Mesenchymal stem cell (in vitro differentiated cells and primary cell): ENCODE results near the gene NONO.
"Not testable (repeated sequence)": the region's sequence is repeated elsewhere in the genome, so short reads cannot be mapped to it uniquely, and the experiment has no call there.

Source experiments
- DNase-seq: peaks from one replicate; pipeline ENCODE4 v3.0.0-alpha.2; 2013
- H2AFZ ChIP-seq: one replicate; pipeline ENCODE4 v1.6.1; 2013; ENCODE audit warnings: low read depth, mild to moderate bottlenecking, control low read depth, inconsistent platforms, low read length, moderate library complexity
- H2AK5ac ChIP-seq: 2 replicates; pipeline ENCODE4 v1.6.1; 2013; ENCODE audit warnings: low read length, moderate library complexity, mild to moderate bottlenecking, inconsistent platforms; ENCODE audit not compliant: severe bottlenecking
- H2BK120ac ChIP-seq: one replicate; pipeline ENCODE4 v1.6.1; 2013; ENCODE audit warnings: low read depth, mild to moderate bottlenecking, inconsistent platforms, low read length, moderate library complexity
- H2BK12ac ChIP-seq, 2 experiments: one replicate each; pipeline ENCODE4 v1.6.1; 2013; ENCODE audit warnings: inconsistent platforms in 2 of 2, low read length in 2 of 2, mild to moderate bottlenecking in 2 of 2, moderate library complexity in 2 of 2, control low read depth in 1 of 2
- H2BK15ac ChIP-seq: one replicate; pipeline ENCODE4 v1.6.1; 2013; ENCODE audit warnings: mild to moderate bottlenecking, low read depth, inconsistent platforms; ENCODE audit not compliant: poor library complexity, severe bottlenecking
- H2BK5ac ChIP-seq: 2 replicates; pipeline ENCODE4 v1.6.1; 2013; ENCODE audit warnings: low read depth, mild to moderate bottlenecking, low read length, control low read depth, inconsistent platforms; ENCODE audit not compliant: poor library complexity, severe bottlenecking
- H3K14ac ChIP-seq, 2 experiments: one replicate each; pipeline ENCODE4 v1.6.1; 2013; ENCODE audit warnings: inconsistent platforms in 2 of 2, low read length in 2 of 2, control low read depth in 1 of 2, mild to moderate bottlenecking in 1 of 2, moderate library complexity in 1 of 2
- H3K18ac ChIP-seq, 2 experiments: one replicate each; pipeline ENCODE4 v1.6.1; 2013; ENCODE audit warnings: inconsistent platforms in 2 of 2, low read length in 2 of 2, control low read depth in 1 of 2, low read depth in 1 of 2, mild to moderate bottlenecking in 1 of 2
- H3K23ac ChIP-seq, 2 experiments: one replicate each; pipeline ENCODE4 v1.6.1; 2013; ENCODE audit warnings: inconsistent platforms in 2 of 2, low read length in 2 of 2, mild to moderate bottlenecking in 2 of 2, moderate library complexity in 2 of 2, control low read depth in 1 of 2
- H3K27ac ChIP-seq: 2 replicates; pipeline ENCODE4 v1.5.1; 2013; ENCODE audit warnings: mild to moderate bottlenecking, moderate library complexity, low read length, control low read depth, inconsistent platforms; ENCODE audit not compliant: poor library complexity, severe bottlenecking
- H3K27me3 ChIP-seq, 2 experiments: 2 replicates each; pipeline versions ENCODE4 v1.6.1 to v1.7.0; 2013; ENCODE audit warnings: low read length in 2 of 2, mild to moderate bottlenecking in 2 of 2, moderate library complexity in 2 of 2, control low read depth in 1 of 2, inconsistent platforms in 1 of 2; ENCODE audit not compliant: control insufficient read depth in 1 of 2, insufficient read depth in 1 of 2
- H3K36me3 ChIP-seq, 2 experiments: 2 replicates each; pipeline versions ENCODE4 v1.6.1 to v1.7.0; 2013; ENCODE audit warnings: low read length in 2 of 2, control low read depth in 1 of 2, inconsistent platforms in 1 of 2, low read depth in 1 of 2, mild to moderate bottlenecking in 1 of 2; ENCODE audit not compliant: insufficient read depth in 2 of 2, control insufficient read depth in 1 of 2
- H3K4ac ChIP-seq, 2 experiments: one replicate each; pipeline ENCODE4 v1.6.1; 2013; ENCODE audit warnings: inconsistent platforms in 2 of 2, low read length in 2 of 2, mild to moderate bottlenecking in 2 of 2, moderate library complexity in 2 of 2, control low read depth in 1 of 2, low read depth in 1 of 2
- H3K4me1 ChIP-seq: 2 replicates; pipeline ENCODE4 v1.6.1; 2013; ENCODE audit warnings: low read depth, low read length, control low read depth; ENCODE audit not compliant: control insufficient read depth, insufficient read depth
- H3K4me2 ChIP-seq: 2 replicates; pipeline ENCODE4 v1.6.1; 2013; ENCODE audit warnings: low read length, mild to moderate bottlenecking, inconsistent platforms; ENCODE audit not compliant: poor library complexity, severe bottlenecking
- H3K4me3 ChIP-seq, 2 experiments: 2 replicates each; pipeline versions ENCODE4 v1.5.1 to v1.7.0; 2013; ENCODE audit warnings: low read length in 2 of 2, mild to moderate bottlenecking in 2 of 2, control low read depth in 1 of 2, low read depth in 1 of 2; ENCODE audit not compliant: insufficient read depth in 1 of 2
- H3K79me1 ChIP-seq: replicated peaks from 2 replicates; pipeline ENCODE4 v1.6.1; 2013; ENCODE audit warnings: mild to moderate bottlenecking, control low read depth, low read length, inconsistent platforms; ENCODE audit not compliant: poor library complexity, severe bottlenecking
- H3K9ac ChIP-seq: 2 replicates; pipeline ENCODE4 v1.7.0; 2013; ENCODE audit warnings: mild to moderate bottlenecking, low read length, moderate library complexity
- H3K9me3 ChIP-seq: 2 replicates; pipeline ENCODE4 v1.7.0; 2013; ENCODE audit warnings: mild to moderate bottlenecking, low read length; ENCODE audit not compliant: control insufficient read depth
- H4K8ac ChIP-seq: one replicate; pipeline ENCODE4 v1.6.1; 2013; ENCODE audit warnings: inconsistent platforms, mild to moderate bottlenecking, low read length, moderate library complexity
- H4K91ac ChIP-seq: one replicate; pipeline ENCODE4 v1.6.1; 2013; ENCODE audit warnings: mild to moderate bottlenecking, low read length, inconsistent platforms
- WGBS: methylation state at CpG from one replicate; pipeline ENCODE4 v1.1.7; 2013; ENCODE audit warnings: mixed read lengths; 5-methylcytosine and 5-hydroxymethylcytosine counted together

NONO gene

GRCh38 chrX:71298119-71298518 is 14.7 kb downstream of the NONO start:
- Histone ChIP-seq H3K4me1 (peaks cover 3% of the 10 kb centered on the region), H4K91ac (no peak overlapping the region), H3K27me3 (no peaks in the 10 kb centered on the region), H3K14ac (no peak overlapping the region), H2BK5ac (no peak overlapping the region), H3K4ac (no peak overlapping the region), H3K4me3 (no peak overlapping the region), H3K9me3 (no peaks in the 10 kb centered on the region), H2BK15ac (no peak overlapping the region), H3K23ac (no peak overlapping the region), H2AK5ac (no peak overlapping the region), H3K79me1 (peaks cover 1% of the 10 kb centered on the region), H2AFZ (no peak overlapping the region), H3K4me2 (no peak overlapping the region), H2BK120ac (no peak overlapping the region), H2BK12ac (no peak overlapping the region), H3K36me3 (peaks cover 43 to 66% of the 10 kb centered on the region in 2 experiments), H3K27ac (no peak overlapping the region), H4K8ac (no peak overlapping the region), H3K9ac (no peak overlapping the region), H3K18ac (no peak overlapping the region)
- 84% methylated on average over 3 of the region's 3 CpGs for WGBS
- DNase-seq = peak; percentile 28

DNA sequence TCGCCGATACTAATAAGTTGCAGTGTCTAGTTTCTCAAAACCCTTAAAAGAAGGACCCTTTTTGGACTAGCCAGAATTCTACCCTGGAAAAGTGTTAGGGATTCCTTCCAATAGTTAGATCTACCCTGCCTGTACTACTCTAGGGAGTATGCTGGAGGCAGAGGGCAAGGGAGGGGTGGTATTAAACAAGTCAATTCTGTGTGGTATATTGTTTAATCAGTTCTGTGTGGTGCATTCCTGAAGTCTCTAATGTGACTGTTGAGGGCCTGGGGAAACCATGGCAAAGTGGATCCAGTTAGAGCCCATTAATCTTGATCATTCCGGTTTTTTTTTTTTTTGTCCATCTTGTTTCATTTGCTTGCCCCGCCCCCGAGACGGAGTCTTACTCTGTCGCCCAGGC is 16.6 kb downstream of the NONO start:
- H3K4ac ChIP-seq, H3K23ac ChIP-seq, H2BK15ac ChIP-seq, H3K79me1 ChIP-seq, H3K4me3 ChIP-seq, H3K14ac ChIP-seq, H3K18ac ChIP-seq, H2BK120ac ChIP-seq, H4K91ac ChIP-seq, DNase-seq, H2BK5ac ChIP-seq, H2AK5ac ChIP-seq, H2AFZ ChIP-seq, H3K9ac ChIP-seq, H3K27ac ChIP-seq, H3K4me2 ChIP-seq, H4K8ac ChIP-seq, H2BK12ac ChIP-seq, H3K27me3 ChIP-seq, H3K4me1 ChIP-seq, H3K9me3 ChIP-seq: not testable (repeated sequence)
- WGBS = 87% methylated on average over 7 of the region's 7 CpGs
- H3K36me3 ChIP-seq = peaks cover 32 to 57% of the 10 kb centered on the region in 2 experiments

DNA sequence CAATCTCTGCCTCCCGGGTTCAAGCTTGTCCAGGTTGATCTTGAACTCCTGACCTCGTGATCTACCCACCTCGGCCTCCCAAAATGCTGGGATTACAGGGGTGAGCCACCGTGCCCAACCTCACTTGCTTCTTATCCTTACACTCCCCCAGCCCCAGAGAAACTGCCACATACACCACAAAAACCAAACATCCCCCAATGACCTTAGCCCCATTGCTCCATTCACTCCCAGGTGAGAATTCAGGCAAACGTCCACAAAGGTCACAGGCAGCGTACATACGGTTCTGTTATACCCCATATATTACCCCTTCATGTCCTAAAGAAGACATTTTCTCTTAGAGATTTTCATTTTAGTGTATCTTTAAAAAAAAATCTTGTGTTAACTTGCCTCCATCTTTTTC is 17.1 kb downstream of the NONO start:
- H2BK12ac ChIP-seq, H3K4me3 ChIP-seq, H3K79me1 ChIP-seq, H2BK5ac ChIP-seq, H3K9me3 ChIP-seq, H3K27me3 ChIP-seq, H3K14ac ChIP-seq, H3K4ac ChIP-seq, H3K4me1 ChIP-seq, H3K23ac ChIP-seq, H2BK120ac ChIP-seq, H2AK5ac ChIP-seq, H2BK15ac ChIP-seq, H3K9ac ChIP-seq, H4K91ac ChIP-seq, H3K4me2 ChIP-seq, H3K27ac ChIP-seq, DNase-seq, H3K18ac ChIP-seq, H4K8ac ChIP-seq, H2AFZ ChIP-seq: not testable (repeated sequence)
- H3K36me3 ChIP-seq = peaks cover 28 to 55% of the 10 kb centered on the region in 2 experiments
- WGBS = 94% methylated on average over 4 of the region's 7 CpGs

- H2BK15ac ChIP-seq = no peak within 1 kb of the TSS
- no peak within 1 kb of the TSS for H3K4me3 ChIP-seq
- H3K27me3 ChIP-seq = no peaks in the 10 kb centered on the region
- peaks cover 23 to 46% of the 10 kb centered on the region in 2 experiments for H3K36me3 ChIP-seq
- no peak within 1 kb of the TSS for H2AFZ ChIP-seq
- H3K79me1 ChIP-seq = peaks cover 1% of the 10 kb centered on the region
- no peak within 1 kb of the TSS for H2AK5ac ChIP-seq
- H3K4me2 ChIP-seq = no peak within 1 kb of the TSS
- no peak within 1 kb of the TSS for H3K4ac ChIP-seq
- H4K91ac ChIP-seq = no peak within 1 kb of the TSS
- peak within 1 kb of the TSS; percentile 45 for H3K27ac ChIP-seq
- H3K23ac ChIP-seq = no peak within 1 kb of the TSS
- no peak within 1 kb of the TSS for H3K14ac ChIP-seq
- WGBS = 81% methylated on average over 8 of the region's 10 CpGs
- no peaks in the 10 kb centered on the region for H3K9me3 ChIP-seq
- H3K9ac ChIP-seq = no peak within 1 kb of the TSS
- no peak within 1 kb of the TSS for H3K18ac ChIP-seq
- H4K8ac ChIP-seq = no peak within 1 kb of the TSS
- no peak within 1 kb of the TSS for H2BK5ac ChIP-seq
- peaks cover 2% of the 10 kb centered on the region for H3K4me1 ChIP-seq
- H2BK12ac ChIP-seq = no peak within 1 kb of the TSS
- H2BK120ac ChIP-seq = peak within 1 kb of the TSS; percentile 49
- DNase-seq = peak; percentile 36
These were observed 17.9 kb downstream of the NONO start, which contains the start of gene ITGB1BP2 for GRCh38 chrX:71301195-71301924. TSS of gene ITGB1BP2 (plus strand) at chrX:71301750. CDS start at chrX:71301807, 57 bp downstream.
